ENCODE measurements around the gene SERPINI2.

SERPINI2 gene, protein sequence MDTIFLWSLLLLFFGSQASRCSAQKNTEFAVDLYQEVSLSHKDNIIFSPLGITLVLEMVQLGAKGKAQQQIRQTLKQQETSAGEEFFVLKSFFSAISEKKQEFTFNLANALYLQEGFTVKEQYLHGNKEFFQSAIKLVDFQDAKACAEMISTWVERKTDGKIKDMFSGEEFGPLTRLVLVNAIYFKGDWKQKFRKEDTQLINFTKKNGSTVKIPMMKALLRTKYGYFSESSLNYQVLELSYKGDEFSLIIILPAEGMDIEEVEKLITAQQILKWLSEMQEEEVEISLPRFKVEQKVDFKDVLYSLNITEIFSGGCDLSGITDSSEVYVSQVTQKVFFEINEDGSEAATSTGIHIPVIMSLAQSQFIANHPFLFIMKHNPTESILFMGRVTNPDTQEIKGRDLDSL

DNA sequence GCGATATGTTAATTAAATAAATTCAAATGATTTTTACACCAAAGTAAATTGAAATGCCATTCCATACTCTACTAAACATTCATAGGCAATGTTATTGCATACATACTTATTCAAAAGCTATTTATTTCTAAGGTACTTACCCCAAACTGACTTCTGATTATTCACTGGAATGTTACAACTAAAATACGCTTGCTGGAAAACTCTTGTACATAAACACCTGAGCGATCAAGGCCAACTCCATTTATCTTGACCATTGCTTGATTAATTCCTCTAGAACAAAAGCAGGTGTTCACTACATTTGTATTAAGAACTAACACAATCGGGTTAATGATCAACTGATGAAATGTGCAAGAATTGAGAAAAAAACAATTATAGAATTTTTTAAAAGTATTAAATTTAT is at the start of gene SERPINI2:
TSS of gene SERPINI2 (minus strand) at position 180 of the 400 bp plus-strand sequence. CDS start 2,208 bp downstream, outside the sequence.
- DNase-seq (ENCODE audit: low spot score), result no peak

GRCh38 chr3:167521006-167521355 is 47.1 kb upstream of the SERPINI2 start:
- DNase-seq (ENCODE audit: low spot score), result no peak

GRCh38 chr3:167520266-167521005 is 46.6 kb upstream of the SERPINI2 start:
- no peak for DNase-seq (ENCODE audit: low spot score)

DNA sequence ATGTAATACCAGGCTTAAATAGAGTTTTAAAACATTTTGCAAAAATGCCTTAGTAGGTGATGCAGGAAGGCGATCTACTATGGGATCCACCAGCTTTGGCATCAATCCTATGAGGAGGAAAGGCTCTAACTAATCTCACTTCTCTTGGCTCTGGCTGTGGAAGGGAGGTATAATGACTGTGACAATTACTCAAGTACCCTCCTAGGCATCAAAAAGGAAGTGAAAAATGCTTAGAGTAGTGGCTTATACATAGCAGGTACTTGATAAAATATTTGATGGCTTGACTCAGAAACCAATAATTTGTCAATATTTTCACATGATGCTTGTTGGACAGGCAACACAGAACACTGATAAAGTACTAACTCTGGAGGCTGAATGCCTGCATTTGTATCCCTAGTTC is 34.1 kb upstream of the SERPINI2 start:
- DNase-seq (ENCODE audit: low spot score), result no peak

DNA sequence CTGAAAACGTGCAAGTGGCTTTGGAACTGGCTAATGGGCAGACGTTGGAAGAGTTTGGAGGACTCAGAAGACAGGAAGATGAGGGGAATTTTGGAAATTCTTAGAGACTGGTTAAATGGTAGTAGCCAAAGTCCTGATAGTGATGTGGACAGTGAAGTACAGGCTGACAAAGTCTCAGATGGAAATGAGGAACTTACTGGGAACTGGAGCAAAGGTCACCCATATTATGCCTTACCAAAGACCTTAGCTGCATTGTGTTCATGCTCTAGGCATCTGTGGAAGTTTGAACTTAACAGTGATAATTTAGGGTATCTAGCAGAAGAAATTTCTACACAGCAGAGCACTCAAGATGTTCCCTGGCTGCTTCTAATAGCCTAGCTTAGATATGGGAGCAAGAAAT is 28.6 kb upstream of the SERPINI2 start:
- DNase-seq (ENCODE audit: low spot score), result no peak

- DNase-seq (ENCODE audit: low spot score), result no peak
Measured at GRCh38 chr3:167501941-167502340, 28.1 kb upstream of the SERPINI2 start.

DNA sequence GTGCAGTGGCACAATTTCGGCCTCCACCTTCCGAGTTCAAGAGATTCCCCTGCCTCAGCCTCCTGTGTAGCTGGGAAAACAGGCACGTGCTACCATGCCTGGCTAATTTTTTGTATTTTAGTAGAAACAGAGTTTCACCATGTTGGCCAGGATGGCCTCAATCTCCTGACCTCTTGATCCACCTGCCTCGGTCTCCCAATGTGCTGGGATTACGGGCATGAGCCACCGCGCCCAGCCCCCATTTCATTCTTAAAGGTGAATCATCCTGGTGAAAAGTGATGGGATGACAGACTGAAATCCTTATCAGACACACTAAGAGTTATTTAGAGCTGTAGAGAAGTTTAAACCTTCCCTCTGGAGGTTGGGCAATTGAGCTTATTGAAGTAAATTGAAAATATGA is 24.1 kb upstream of the SERPINI2 start:
- no peak for DNase-seq (ENCODE audit: low spot score)

GRCh38 chr3:167493244-167493643 is 19.4 kb upstream of the SERPINI2 start:
- DNase-seq (ENCODE audit: low spot score), result no peak

DNA sequence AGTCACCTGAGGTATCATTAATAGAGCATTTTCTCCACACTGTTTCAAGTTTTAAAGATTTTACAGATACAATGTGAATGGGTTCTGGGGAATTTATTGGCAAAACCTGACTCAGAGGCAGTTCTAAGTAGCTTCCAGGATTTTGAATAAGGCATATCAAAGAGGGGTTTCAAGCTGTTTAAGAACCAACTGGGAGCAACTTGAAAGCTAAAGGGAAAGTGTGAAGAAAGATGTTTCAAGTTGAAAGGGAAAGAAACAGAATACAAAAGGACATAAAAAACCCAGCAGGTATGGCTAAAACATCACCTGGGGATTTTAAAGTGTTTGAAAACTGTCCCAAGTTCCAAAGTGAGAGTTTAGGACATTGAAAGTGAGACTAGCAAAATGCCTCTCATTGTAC is 17.8 kb upstream of the SERPINI2 start:
- no peak for DNase-seq (ENCODE audit: low spot score)

- no peak for DNase-seq (ENCODE audit: low spot score)
Measured at GRCh38 chr3:167489571-167489970, 15.7 kb upstream of the SERPINI2 start.

- no peak for DNase-seq (ENCODE audit: low spot score)
Measured at GRCh38 chr3:167487556-167487955, 13.7 kb upstream of the SERPINI2 start.

GRCh38 chr3:167484551-167484950 is 10.7 kb upstream of the SERPINI2 start:
- DNase-seq (ENCODE audit: low spot score), result no peak

DNA sequence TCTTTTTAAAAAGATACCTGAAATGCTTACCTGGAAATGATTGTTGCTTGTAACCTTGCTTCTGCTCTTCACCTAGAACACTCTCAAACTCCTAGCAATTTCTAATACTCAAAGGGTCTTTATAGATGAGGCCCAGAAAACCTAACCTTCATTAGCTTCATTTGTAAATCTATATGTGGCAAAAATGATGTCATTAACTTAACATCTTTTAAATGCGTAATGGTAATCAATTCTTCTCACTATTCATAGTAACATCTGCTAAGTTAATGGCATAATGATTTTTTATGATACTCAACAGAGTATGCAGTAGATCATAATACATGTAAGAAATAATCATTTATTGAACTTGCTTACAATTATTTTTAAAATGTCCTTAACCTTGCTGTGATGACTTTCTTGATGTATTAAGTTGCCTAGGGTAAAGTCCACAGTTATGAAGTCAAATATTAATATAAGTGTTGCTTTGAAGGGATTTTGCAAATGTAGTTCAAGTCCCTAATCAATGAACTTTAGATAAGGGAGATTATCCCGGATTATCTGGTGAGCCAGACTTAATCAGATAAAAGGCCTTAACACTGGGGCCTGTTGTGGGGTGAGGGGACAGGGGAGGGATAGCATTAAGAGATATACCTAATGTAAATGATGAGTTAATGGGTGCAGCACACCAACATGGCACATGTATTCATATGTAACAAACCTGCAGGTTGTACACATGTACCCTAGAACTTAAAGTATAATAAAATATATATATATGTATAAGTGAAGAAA is 10.1 kb upstream of the SERPINI2 start:
- no peak for DNase-seq (ENCODE audit: low spot score)

DNA sequence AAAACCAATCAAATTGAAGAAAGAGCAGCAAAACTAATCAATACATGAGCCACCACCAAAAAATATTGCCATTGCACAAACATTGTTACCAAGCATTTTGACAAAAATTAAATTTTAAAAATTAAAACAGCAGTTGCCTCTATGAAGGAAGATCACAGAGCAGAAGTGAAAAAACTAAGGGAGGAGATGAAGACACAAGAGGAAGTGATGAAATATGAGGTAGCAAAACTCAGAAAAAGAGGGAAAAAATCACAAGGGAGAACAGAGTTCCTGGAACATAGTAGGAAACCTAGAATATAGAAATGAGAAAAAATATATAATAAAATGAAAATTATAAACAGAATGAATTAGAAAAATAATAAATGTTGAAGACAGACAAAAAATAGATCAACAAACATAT is 7.3 kb upstream of the SERPINI2 start:
- no peak for DNase-seq (ENCODE audit: low spot score)

GRCh38 chr3:167480748-167481147 is 6.9 kb upstream of the SERPINI2 start:
- no peak for DNase-seq (ENCODE audit: low spot score)

GRCh38 chr3:167469381-167469780 is 4.5 kb downstream of the SERPINI2 start:
- no peak for DNase-seq (ENCODE audit: low spot score)

DNA sequence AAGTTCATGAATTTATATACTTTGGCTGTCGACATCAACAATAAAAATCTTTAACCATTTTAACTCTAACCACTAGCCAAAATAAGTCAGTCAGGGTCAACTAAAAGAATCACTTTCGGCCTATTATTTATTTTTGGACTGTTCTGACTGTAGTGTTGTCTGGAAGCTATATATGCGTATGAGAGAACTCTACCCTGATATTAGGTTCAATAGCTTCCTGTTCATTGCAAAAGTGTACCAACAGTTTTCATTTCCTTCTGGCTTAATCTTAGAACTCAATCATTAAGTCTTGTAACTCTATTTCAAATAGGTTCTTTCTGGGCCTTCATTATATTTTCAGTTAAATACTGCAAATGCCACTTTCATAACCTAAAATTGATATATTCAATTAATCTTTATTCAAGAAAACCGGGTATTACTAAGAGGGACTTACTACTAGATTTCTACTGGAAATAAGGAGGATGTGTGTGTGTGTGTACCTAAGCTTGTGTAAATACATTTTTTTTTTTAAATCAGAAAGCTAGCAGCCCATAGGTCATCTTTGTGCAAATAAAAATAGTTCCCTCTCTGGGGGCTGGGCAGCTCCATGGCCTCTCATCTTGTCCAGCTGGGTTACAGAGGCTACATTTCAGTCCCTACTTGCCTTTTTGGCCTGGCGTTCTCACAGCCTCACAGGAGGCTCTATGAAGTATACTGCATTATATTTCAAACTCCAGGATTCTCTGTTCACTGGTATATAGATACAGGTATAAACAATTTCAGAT is 5.8 kb downstream of the SERPINI2 start:
- DNase-seq (ENCODE audit: low spot score), result no peak

- no peak for DNase-seq (ENCODE audit: low spot score)
Measured at GRCh38 chr3:167466966-167467365, 6.9 kb downstream of the SERPINI2 start.

GRCh38 chr3:167456157-167456799 is 17.6 kb downstream of the SERPINI2 start:
- no peak for DNase-seq (ENCODE audit: low spot score)

DNA sequence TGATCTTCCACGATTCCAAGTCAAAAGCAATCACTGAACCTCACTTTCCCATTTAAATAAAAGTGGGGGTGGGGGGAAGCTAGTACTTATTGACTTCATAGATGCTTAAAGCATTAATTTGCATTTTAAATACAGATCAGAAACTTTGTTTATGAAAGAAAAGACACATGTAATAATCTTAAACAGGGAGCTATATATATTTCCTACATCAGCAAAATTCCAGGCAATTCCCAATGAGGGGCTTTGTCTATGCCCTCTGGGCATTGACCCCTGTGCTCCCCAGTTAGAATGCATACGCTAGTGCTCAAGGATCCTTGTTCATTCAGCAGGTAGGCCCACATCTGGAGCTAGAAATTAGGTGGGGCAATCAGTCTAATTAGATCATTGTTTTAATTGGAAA is 20.0 kb downstream of the SERPINI2 start:
- DNase-seq (ENCODE audit: low spot score), result no peak

DNA sequence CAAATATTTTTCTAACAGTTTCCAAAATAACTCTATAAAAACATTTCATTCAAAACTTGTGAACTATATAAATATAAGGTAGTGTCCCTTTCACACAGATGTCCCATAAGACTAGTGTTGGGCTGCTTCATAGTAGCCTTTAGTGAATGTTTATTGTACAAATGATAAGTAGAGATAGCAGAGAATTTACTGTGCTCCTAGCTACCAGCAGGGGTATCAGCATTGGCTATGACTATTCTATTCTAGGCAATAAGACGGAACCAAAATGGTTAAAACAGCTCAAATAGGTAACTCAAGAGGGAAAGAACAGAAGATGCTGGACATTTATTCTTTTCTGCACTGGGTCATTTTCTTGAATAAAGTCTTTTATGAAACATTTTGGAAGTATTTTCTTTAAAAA is 22.6 kb downstream of the SERPINI2 start:
- DNase-seq (ENCODE audit: low spot score), result no peak

DNA sequence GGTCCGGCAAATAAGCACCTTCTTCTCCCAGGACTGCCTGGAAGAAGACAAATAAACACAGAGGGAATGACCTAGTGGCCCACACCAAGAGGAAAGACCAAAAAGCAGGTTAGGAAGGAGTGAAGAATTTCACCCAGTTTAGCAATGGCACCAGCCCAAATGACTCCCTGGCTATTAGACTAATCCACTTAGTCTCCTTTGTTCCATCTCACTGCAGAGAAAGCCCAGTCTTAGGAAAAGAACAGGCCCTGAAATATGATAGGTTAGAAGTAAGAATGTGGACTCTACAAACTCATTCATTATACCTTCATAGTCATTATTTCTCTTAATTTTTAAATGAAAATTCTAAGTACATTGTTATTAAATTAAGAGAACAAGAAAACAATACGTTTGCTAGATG is 23.2 kb downstream of the SERPINI2 start:
- DNase-seq (ENCODE audit: low spot score), result no peak

Data from hepatic stellate cell (primary cell).